ENCODE measurements around the gene FNDC3B.

The FNDC3B gene

DNA sequence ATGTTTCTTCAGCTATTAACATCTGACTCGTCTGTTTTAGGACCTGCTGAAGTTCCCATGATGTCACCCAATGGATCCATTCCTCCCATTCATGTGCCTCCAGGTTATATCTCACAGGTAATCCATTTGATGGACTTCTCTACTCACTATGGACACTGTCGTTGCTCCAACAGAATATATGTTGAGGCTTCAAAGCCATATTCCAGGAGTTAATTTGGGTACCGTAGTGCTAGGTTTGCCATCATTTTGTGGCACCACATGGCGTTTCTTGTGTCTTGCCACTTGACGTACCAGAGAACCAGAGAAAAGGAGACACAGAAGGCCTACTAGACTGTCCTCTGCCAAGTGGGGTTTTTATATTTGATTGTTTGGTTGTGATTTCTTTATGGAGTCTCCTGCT, 187.5 kb downstream of the FNDC3B start:
- H3K9ac ChIP-seq (ENCODE audit: low read depth in 1 of 2, low read length in 2 of 2): no peak overlapping the region
- no peak overlapping the region for H3K27ac ChIP-seq (ENCODE audit: low read depth in 2 of 2, low read length in 2 of 2)
- peaks cover 0 to 5% of the 10 kb centered on the region in 2 donors for H3K4me1 ChIP-seq (ENCODE audit: control insufficient read depth in 2 of 2, insufficient read depth in 2 of 2, low read length in 2 of 2)
- H3K4me3 ChIP-seq (ENCODE audit: low read length in 2 of 2): no peak overlapping the region
- H3K36me3 ChIP-seq (ENCODE audit: control insufficient read depth in 2 of 2, insufficient read depth in 2 of 2, low read length in 2 of 2): peaks cover 7 to 17% of the 10 kb centered on the region in 2 donors
- no peaks in the 10 kb centered on the region for H3K27me3 ChIP-seq (ENCODE audit: control insufficient read depth in 2 of 2, insufficient read depth in 2 of 2, low read length in 2 of 2)
- H3K9me3 ChIP-seq (ENCODE audit: control insufficient read depth in 2 of 2, low read length in 2 of 2): no peaks in the 10 kb centered on the region

DNA sequence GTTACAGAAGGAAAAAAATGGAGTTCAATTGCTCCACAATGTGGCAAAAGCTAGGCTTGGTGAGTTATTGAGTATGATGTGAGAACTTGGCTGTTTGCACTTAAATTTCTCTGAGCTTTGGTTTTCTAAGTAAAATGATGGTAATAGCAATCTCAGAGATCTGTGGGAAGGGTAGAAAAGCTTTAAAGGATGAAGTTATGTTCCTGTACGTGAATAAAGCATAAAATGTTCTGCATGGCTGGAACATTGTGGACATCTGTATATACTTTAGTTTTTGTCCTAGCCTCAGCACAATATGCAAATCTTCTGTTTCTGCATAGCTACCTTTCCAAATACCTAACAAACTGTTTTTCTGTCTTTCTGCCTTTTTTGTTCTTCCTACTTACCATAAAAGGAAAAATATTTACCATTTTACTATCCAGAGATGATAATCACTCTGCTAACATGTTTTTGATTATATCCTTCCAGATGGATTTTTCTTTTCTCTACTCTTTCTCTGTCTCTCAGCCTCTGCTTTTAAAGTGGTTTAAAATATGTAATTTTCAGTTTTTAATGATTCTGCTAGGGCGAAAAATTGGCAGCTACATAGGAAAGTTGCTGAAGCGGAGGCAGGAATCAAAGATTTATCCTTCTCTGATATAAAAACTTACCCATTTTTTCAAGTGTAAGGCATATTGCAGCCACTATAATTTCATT, 188.1 kb downstream of the FNDC3B start:
- Histone ChIP-seq H3K36me3 (ENCODE audit: control insufficient read depth in 2 of 2, insufficient read depth in 2 of 2, low read length in 2 of 2) (peaks cover 7 to 17% of the 10 kb centered on the region in 2 donors), H3K27ac (ENCODE audit: low read depth in 2 of 2, low read length in 2 of 2) (no peak overlapping the region), H3K4me3 (ENCODE audit: low read length in 2 of 2) (no peak overlapping the region), H3K9me3 (ENCODE audit: control insufficient read depth in 2 of 2, low read length in 2 of 2) (no peaks in the 10 kb centered on the region), H3K27me3 (ENCODE audit: control insufficient read depth in 2 of 2, insufficient read depth in 2 of 2, low read length in 2 of 2) (no peaks in the 10 kb centered on the region), H3K9ac (ENCODE audit: low read depth in 1 of 2, low read length in 2 of 2) (no peak overlapping the region), H3K4me1 (ENCODE audit: control insufficient read depth in 2 of 2, insufficient read depth in 2 of 2, low read length in 2 of 2) (peaks cover 0 to 5% of the 10 kb centered on the region in 2 donors)

- Histone ChIP-seq H3K27ac (ENCODE audit: low read depth in 2 of 2, low read length in 2 of 2) (no peak overlapping the region), H3K36me3 (ENCODE audit: control insufficient read depth in 2 of 2, insufficient read depth in 2 of 2, low read length in 2 of 2) (peaks cover 9 to 17% of the 10 kb centered on the region in 2 donors), H3K9ac (ENCODE audit: low read depth in 1 of 2, low read length in 2 of 2) (no peak overlapping the region), H3K4me3 (ENCODE audit: low read length in 2 of 2) (no peak overlapping the region), H3K9me3 (ENCODE audit: control insufficient read depth in 2 of 2, low read length in 2 of 2) (no peaks in the 10 kb centered on the region), H3K27me3 (ENCODE audit: control insufficient read depth in 2 of 2, insufficient read depth in 2 of 2, low read length in 2 of 2) (no peaks in the 10 kb centered on the region), H3K4me1 (ENCODE audit: control insufficient read depth in 2 of 2, insufficient read depth in 2 of 2, low read length in 2 of 2) (peaks cover 0 to 5% of the 10 kb centered on the region in 2 donors)
These were observed 188.6 kb downstream of the FNDC3B start for GRCh38 chr3:172228036-172228415.

- Histone ChIP-seq H3K27ac (ENCODE audit: low read depth in 2 of 2, low read length in 2 of 2) (no peak overlapping the region), H3K9me3 (ENCODE audit: control insufficient read depth in 2 of 2, low read length in 2 of 2) (no peaks in the 10 kb centered on the region), H3K4me3 (ENCODE audit: low read length in 2 of 2) (no peak overlapping the region), H3K27me3 (ENCODE audit: control insufficient read depth in 2 of 2, insufficient read depth in 2 of 2, low read length in 2 of 2) (no peaks in the 10 kb centered on the region), H3K36me3 (ENCODE audit: control insufficient read depth in 2 of 2, insufficient read depth in 2 of 2, low read length in 2 of 2) (peaks cover 9 to 17% of the 10 kb centered on the region in 2 donors), H3K4me1 (ENCODE audit: control insufficient read depth in 2 of 2, insufficient read depth in 2 of 2, low read length in 2 of 2) (peaks cover 0 to 4% of the 10 kb centered on the region in 2 donors), H3K9ac (ENCODE audit: low read depth in 1 of 2, low read length in 2 of 2) (no peak overlapping the region)
These were observed 190.1 kb downstream of the FNDC3B start for GRCh38 chr3:172229462-172229861.

DNA sequence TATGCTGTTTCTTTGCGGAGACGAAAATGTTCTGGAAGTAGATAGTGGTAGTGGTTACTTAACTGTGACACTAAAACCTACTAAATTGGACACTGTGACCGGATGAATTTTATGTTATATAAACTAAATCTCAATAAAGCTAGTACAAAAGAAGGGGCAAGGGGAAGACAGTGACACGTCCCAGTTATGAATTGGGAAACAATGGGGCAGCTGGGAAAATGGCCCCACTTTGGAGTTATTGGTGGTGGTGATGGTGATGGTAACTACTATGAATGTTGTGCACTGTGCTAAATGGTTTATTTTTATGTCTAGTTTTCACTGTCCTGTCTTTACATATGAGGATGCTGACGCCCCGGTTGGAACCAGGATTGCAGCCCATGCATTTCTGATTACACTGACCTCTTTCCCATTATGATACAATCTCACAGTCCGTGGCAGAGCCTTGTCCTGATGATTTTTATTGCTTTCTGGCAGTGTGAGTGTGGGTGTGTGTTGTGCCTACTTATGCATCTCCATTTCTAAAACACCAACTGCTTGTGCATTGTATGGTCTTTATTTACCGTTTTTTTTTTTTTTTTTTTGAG, 192.0 kb downstream of the FNDC3B start:
- Histone ChIP-seq H3K4me1 (ENCODE audit: control insufficient read depth in 2 of 2, insufficient read depth in 2 of 2, low read length in 2 of 2) (no peaks in the 10 kb centered on the region), H3K27me3 (ENCODE audit: control insufficient read depth in 2 of 2, insufficient read depth in 2 of 2, low read length in 2 of 2) (no peaks in the 10 kb centered on the region), H3K9ac (ENCODE audit: low read depth in 1 of 2, low read length in 2 of 2) (no peak overlapping the region), H3K9me3 (ENCODE audit: control insufficient read depth in 2 of 2, low read length in 2 of 2) (no peaks in the 10 kb centered on the region), H3K27ac (ENCODE audit: low read depth in 2 of 2, low read length in 2 of 2) (no peak overlapping the region), H3K4me3 (ENCODE audit: low read length in 2 of 2) (no peak overlapping the region), H3K36me3 (ENCODE audit: control insufficient read depth in 2 of 2, insufficient read depth in 2 of 2, low read length in 2 of 2) (peaks cover 9 to 17% of the 10 kb centered on the region in 2 donors)

DNA sequence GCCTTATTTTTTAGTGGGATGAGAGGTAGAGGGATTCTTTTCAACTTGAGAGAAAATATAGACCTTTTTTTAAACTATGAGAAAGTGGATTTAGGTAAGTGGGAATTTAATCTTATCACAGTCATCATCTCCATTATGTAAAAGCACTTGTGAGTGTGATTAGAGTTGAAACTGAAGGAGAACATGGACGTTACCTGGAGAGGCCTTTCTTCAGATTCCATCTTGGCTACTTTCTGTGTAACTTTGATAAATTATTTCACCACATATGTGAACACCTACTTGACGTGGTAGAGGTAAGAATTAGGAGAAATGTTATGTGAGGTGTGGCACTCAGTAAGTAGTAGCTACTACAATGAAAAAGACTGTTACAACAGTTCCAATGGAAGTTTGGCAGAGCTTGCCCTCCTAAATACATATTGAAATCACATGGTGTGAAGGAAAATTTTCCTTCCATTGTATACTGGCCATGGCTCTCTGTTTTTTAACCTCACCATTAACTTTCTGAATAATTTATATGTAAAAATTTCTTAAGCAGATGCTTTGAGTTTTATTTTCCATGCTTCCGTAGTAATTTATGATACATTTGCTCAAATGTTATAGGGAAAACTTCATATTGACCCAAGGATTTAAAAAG, 193.3 kb downstream of the FNDC3B start:
- no peaks in the 10 kb centered on the region for H3K4me1 ChIP-seq (ENCODE audit: control insufficient read depth in 2 of 2, insufficient read depth in 2 of 2, low read length in 2 of 2)
- no peak overlapping the region for H3K4me3 ChIP-seq (ENCODE audit: low read length in 2 of 2)
- no peaks in the 10 kb centered on the region for H3K9me3 ChIP-seq (ENCODE audit: control insufficient read depth in 2 of 2, low read length in 2 of 2)
- H3K9ac ChIP-seq (ENCODE audit: low read depth in 1 of 2, low read length in 2 of 2): no peak overlapping the region
- no peak overlapping the region for H3K27ac ChIP-seq (ENCODE audit: low read depth in 2 of 2, low read length in 2 of 2)
- H3K27me3 ChIP-seq (ENCODE audit: control insufficient read depth in 2 of 2, insufficient read depth in 2 of 2, low read length in 2 of 2): no peaks in the 10 kb centered on the region
- H3K36me3 ChIP-seq (ENCODE audit: control insufficient read depth in 2 of 2, insufficient read depth in 2 of 2, low read length in 2 of 2): peaks cover 4 to 8% of the 10 kb centered on the region in 2 donors

GRCh38 chr3:172233474-172234277, 194.3 kb downstream of the FNDC3B start:
- Histone ChIP-seq H3K4me1 (ENCODE audit: control insufficient read depth in 2 of 2, insufficient read depth in 2 of 2, low read length in 2 of 2) (no peaks in the 10 kb centered on the region), H3K27ac (ENCODE audit: low read depth in 2 of 2, low read length in 2 of 2) (no peak overlapping the region), H3K9me3 (ENCODE audit: control insufficient read depth in 2 of 2, low read length in 2 of 2) (no peaks in the 10 kb centered on the region), H3K27me3 (ENCODE audit: control insufficient read depth in 2 of 2, insufficient read depth in 2 of 2, low read length in 2 of 2) (no peaks in the 10 kb centered on the region), H3K4me3 (ENCODE audit: low read length in 2 of 2) (no peak overlapping the region), H3K9ac (ENCODE audit: low read depth in 1 of 2, low read length in 2 of 2) (no peak overlapping the region), H3K36me3 (ENCODE audit: control insufficient read depth in 2 of 2, insufficient read depth in 2 of 2, low read length in 2 of 2) (peaks cover 3 to 4% of the 10 kb centered on the region in 2 donors)

DNA sequence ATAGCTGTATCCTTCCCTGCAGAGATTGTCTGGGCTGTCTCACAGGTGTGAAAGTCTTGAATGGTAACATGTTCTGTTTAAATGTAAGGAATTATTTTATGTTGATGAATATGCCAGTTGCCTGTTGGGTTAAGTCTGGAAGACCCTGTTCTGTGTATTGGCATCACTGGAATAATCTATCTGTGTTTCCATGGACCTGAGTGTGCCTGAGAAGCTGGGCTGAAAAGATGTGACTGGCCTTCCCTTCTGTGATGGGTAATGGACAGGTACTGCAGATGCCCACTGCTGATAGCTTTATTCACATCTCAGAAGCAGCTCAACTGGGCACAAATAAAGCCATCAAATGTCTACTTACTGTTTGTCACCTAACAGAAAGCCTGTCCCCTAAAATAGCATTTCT, 196.3 kb downstream of the FNDC3B start:
- Histone ChIP-seq H3K9me3 (ENCODE audit: control insufficient read depth in 2 of 2, low read length in 2 of 2) (no peaks in the 10 kb centered on the region), H3K27me3 (ENCODE audit: control insufficient read depth in 2 of 2, insufficient read depth in 2 of 2, low read length in 2 of 2) (no peaks in the 10 kb centered on the region), H3K27ac (ENCODE audit: low read depth in 2 of 2, low read length in 2 of 2) (no peak overlapping the region), H3K4me1 (ENCODE audit: control insufficient read depth in 2 of 2, insufficient read depth in 2 of 2, low read length in 2 of 2) (no peaks in the 10 kb centered on the region), H3K36me3 (ENCODE audit: control insufficient read depth in 2 of 2, insufficient read depth in 2 of 2, low read length in 2 of 2) (peaks cover 5 to 6% of the 10 kb centered on the region in 2 donors), H3K9ac (ENCODE audit: low read depth in 1 of 2, low read length in 2 of 2) (no peak overlapping the region), H3K4me3 (ENCODE audit: low read length in 2 of 2) (no peak overlapping the region)

DNA sequence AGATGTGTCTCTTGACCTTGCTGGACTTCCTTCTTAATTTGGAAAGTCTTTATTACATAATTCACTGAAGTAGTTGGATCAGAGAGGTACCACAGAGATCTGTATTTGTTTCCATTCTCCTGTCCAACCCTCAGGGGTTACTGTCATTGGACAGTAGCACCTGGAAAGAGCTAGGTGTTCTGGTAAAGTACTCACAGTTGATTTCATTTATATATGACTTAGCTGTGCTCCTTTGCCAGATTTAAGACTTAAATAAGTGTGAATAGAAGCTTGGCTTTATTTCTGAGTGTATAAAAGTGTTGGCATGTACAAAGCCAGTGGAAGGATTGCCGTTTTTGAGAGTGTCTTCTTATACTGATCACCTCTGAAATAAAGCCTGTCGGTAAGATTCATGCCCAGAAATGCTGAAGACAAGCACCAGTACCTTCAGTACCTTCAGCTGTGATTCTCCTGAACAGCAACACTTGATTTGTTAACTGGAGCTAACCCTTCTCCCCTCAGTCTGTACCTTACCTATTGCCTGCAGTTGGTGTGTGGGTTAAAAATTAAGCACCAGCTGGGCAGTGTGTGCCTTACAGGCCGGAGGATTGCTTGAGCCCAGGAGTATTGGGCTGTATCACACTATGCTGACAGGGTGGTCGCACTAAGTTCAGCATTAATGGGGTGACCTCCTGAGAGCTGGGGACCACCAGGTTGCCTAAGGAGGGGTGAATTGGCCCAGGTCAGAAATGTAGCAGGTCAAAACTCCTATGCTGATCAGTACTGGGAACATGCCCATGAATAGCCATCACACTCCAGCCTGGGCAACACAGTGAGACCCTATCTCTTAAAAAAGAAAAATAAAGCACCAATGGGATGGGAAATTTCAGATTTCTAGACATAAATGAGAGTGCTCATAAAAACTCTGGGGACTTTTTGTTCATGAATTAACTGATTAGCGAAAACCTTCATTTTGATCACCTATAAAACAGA, 197.7 kb downstream of the FNDC3B start:
- Histone ChIP-seq H3K4me3 (ENCODE audit: low read length in 2 of 2) (no peak overlapping the region), H3K36me3 (ENCODE audit: control insufficient read depth in 2 of 2, insufficient read depth in 2 of 2, low read length in 2 of 2) (peaks cover 7 to 8% of the 10 kb centered on the region in 2 donors), H3K27me3 (ENCODE audit: control insufficient read depth in 2 of 2, insufficient read depth in 2 of 2, low read length in 2 of 2) (no peaks in the 10 kb centered on the region), H3K9ac (ENCODE audit: low read depth in 1 of 2, low read length in 2 of 2) (no peak overlapping the region), H3K9me3 (ENCODE audit: control insufficient read depth in 2 of 2, low read length in 2 of 2) (peaks cover 0 to 2% of the 10 kb centered on the region in 2 donors), H3K4me1 (ENCODE audit: control insufficient read depth in 2 of 2, insufficient read depth in 2 of 2, low read length in 2 of 2) (no peaks in the 10 kb centered on the region), H3K27ac (ENCODE audit: low read depth in 2 of 2, low read length in 2 of 2) (no peak overlapping the region)
